HG02840 (cell line): Measurements from ENCODE around the gene RPS21.

Source experiments
- ATAC-seq: cut with Tn5 transposase; IDR thresholded peaks from one replicate; pipeline ENCODE4 v1.9.1; 2021; ENCODE audit warnings: mild to moderate bottlenecking, moderate library complexity, moderate number of reproducible peaks; ENCODE audit not compliant: unreplicated experiment, low FRiP score

RPS21 gene

DNA sequence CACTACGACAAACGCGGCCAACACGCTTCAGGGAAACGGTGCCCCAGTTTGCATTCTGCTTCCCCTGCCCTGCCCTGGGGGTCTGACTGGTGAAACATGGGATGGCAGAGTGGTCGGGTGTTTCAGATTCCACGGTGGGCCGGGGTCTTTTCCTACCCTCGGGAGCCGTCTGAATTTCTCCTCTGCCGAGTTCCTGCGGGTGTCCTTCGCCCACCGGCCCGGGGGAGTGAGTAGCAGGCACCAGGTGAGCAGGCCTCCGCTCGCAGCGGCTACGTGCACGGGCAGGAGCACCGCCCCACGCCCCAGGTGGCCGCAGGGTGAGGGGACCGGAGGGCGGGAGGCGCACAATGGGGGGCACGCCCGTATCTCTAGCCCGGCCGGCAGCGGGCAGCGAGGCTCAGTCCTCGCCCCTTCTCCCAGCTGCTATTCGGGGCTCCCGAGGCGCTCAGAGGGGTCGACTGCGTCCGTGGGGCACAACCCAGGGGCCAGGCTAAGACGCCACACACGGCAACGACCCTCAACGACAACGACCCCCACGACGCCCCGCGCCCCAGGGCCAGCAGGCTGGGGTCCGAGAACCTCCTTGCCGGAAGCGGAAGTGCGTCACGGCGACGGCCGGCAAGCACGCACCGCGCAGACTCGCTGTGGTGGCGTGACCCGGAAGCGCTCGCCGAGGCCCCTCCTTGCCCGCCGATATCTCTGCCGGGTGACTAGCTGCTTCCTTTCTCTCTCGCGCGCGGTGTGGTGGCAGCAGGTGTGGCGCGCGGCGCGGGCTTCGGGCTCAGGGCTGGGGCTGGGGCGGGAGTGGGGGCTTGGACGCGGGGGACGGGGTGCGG lies at the start of gene RPS21:
TSS of gene RPS21 (plus strand) at position 721 of the 836 bp plus-strand sequence. CDS start 236 bp downstream, outside the sequence.
- peak; percentile 71 for ATAC-seq

- no peak for ATAC-seq
Observed at GRCh38 chr20:62337558-62338293, 49.2 kb upstream of the RPS21 start.

- no peak for ATAC-seq
Observed at GRCh38 chr20:62338294-62338620, 48.6 kb upstream of the RPS21 start.

DNA sequence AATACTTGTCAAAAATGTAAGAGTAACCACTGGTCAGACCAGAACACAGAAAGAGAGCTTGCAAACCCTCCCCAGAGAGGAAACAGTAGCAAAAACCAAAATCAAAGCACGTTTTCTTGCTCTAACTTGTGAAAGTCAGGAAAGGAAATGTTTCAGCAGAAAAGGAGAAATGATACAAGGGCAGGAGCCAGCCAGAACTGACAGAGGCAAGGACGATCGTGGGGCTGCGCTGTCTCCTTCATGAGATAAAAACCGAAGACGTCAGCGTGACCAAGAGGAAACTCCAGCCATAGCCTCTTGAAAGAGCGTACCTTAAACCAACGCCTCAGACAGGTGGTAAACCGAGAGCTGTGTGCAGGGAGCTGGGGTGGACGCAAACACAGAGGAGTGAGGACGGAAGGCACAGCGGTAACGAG lies 47.2 kb upstream of the RPS21 start:
- peak; percentile 69 for ATAC-seq

- no peak for ATAC-seq
Observed at GRCh38 chr20:62342910-62343309, 44.0 kb upstream of the RPS21 start.

- no peak for ATAC-seq
Observed at GRCh38 chr20:62344092-62344491, 42.8 kb upstream of the RPS21 start.

- ATAC-seq = no peak
Observed at GRCh38 chr20:62344782-62345181, 42.1 kb upstream of the RPS21 start.

DNA sequence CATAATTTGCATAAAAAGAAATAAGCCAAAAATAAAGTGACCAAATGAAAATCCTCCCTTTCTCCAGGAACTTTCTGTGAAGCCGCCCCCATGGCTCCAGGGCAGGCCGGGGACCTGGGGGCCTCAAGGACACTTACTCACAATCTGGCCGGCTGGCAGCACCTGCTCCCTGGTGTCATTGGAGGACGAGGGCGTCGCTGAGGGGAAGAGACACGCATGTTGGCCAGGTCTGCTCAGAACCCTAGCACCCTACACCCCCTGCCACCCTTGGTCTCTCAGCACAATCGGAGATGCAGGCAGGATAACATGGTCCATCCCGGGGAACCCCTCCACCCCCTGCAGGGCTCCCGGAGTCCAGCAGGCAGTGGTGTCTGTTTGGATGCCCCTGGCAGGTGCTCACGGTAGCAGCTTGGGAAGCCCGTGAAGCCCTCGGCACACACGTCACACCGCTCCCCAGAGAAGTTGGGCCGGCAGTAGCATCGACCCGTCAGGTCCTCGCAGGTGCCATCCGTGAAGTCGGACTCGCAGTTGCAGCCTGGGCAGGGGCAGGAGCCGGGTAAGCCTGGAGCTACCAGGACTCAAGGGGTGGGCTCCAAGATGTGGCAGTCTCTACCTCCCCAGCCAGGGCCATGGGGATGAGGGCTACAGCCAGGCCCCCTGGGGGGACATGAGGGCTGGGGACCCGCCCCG lies 41.1 kb upstream of the RPS21 start:
- ATAC-seq = no peak

DNA sequence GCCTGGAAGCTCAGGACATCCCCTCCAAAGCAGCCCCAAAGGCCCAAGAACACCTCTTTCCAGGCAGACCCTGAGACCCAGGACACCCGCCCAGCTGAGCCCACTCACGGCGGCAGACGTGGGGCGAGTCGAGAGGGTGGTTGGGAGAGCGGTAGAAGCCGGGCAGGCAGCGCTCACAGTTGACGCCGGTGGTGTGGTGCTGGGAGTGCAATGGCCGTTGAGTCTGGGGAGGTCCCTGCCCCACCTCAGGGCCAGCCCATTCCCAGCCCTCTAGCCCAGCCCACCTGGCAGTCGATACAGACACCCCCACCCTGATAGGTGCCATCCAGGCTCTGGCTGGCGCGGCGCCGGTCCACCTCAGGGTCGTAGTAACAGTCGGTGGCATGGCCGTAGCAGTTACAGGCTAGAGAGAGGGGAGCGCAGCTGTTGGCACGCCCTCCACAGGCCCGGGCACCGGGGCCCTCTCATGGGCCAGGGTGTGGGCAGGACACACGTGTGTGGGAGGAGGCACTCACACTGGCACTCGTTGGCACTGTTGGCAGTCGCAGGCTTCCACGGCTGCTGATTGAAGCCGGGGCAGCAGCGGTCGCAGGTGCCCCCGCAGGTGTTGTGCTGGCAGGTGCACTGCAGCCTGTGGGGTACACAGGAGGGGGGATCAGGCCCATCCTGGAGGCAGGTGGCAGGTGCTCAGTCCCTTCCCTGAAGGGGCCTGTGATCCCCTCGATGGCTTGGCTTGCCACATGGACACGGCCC lies 40.3 kb upstream of the RPS21 start:
- no peak for ATAC-seq

GRCh38 chr20:62347151-62347404 lies 39.8 kb upstream of the RPS21 start:
- ATAC-seq = no peak

- ATAC-seq = no peak
Observed at GRCh38 chr20:62347445-62347844, 39.5 kb upstream of the RPS21 start.

- no peak for ATAC-seq
Observed at GRCh38 chr20:62348604-62349003, 38.3 kb upstream of the RPS21 start.

DNA sequence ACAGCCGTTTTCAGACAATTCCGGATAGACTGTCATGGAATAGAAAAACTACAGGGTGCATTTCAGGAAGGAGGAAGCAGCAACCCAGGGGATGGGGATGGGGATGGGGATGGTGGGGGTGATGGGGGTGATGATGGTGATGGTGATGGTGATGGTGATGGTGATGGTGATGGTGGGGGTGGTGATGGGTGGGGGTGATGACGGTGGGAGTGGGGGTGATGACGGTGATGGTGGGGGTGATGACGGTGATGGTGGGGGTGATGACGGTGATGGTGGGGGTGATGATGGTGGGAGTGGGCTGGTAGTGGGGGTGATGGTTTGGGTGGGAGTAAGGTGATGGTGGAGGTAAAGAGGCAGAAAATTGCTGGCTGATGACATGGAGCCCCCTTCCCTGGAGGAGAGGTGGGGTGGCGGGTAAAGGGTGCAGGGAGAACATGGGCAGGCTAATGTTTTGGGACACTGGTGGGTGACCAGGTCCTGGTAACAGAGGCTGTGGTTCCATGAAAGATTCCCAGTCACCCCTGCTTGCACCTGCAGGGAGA lies 37.3 kb upstream of the RPS21 start:
- no peak for ATAC-seq

GRCh38 chr20:62350098-62350628 lies 36.7 kb upstream of the RPS21 start:
- no peak for ATAC-seq

GRCh38 chr20:62350629-62351422 lies 36.1 kb upstream of the RPS21 start:
- ATAC-seq = no peak

DNA sequence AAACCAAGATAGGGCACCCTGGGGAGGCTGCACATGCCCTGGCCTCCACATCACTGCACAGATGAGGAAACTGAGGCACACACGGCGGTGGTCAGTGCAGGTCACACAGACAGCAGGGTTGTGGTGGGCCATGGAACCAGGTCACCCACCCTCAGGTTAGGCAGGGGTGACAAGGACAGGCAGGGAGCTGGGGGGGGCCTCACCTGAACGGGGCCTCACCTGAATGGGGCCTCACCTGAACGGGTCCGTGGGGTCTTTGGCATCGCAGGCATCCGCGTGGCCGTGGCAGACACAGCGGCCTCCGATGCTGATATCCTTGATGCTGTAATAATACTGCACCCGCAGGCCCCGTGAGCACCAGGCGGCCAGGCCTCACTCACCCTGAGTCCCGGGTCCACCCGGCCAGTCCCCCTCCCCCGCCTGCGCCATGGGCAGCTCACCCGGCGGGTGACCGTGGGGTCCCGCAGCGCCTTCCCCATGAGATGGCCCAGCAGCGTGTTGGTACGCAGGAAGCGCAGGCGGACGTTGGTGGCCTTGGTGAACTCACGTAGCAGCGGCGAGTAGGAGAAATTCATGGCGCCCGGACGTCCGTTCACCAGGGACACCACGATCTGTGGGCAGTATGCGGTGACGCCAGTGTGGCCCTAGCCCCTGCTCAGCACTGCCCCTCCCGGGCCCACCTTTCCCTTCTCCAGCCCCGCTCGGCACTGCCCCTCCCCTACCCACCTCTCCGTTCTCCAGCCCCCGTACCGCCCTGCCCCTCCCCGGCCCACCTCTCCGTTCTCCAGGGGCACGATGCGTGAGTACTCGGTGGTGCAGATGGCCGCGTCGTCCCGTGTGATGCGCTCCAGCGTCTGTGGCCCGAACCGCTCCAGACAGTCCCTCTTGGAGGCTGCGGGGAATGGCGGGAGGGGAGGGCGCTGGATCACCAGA lies 35.2 kb upstream of the RPS21 start:
- ATAC-seq = no peak

DNA sequence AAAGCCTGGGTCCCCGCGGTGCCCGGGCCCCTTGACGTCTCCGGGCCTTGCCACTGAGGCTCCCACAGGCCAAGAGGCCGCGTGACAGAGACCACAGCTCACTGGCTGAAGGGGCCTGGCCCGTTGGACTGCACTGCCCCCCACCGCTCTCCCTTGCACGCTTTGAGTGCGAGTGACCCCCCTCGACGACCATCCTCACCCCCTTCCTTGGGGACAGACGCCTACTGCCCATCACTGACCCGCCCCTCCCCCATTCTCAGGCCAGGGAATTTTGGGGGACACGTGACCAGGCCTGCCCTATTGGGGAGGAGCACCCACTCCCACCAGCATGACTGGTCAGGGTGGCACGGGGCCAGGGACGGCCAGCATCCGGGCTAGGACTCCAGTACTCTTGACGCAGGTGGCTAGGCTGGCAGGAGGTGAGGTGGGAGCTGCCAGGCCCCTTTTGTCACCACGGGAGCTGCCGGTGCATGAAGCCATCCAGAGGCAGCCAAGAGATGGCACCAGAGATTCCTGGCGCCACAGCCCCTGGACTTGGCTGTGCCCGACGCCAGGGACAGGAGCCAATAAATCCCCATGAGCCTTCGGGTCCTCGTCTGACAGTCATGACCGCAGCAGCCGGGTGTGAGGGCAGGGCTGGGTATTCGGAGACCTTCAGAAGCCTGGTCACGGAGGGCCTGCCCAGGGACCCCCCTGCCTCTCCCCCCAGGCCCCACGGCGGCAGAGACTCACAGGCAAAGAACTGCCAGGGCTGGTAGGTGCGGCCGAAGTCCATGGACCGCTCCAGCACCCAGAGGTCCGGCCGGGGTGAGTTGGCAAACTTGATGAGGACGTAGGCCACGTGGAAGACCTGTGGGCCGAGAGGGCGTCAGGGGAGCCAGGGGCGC lies 34.3 kb upstream of the RPS21 start:
- ATAC-seq = no peak
